Stimulated activated CD4-positive, alpha-beta T cell treated with anti-CD3 and anti-CD28 coated beads, Interleukin-2, amount 100 ng/mL, for 48 hours (primary cell): ENCODE data around the gene ABHD8.

Experiments
- DNase-seq, 2 donors: peaks; one replicate each; pipeline ENCODE4 v3.0.0-alpha.2; 2020

ABHD8 gene

DNA sequence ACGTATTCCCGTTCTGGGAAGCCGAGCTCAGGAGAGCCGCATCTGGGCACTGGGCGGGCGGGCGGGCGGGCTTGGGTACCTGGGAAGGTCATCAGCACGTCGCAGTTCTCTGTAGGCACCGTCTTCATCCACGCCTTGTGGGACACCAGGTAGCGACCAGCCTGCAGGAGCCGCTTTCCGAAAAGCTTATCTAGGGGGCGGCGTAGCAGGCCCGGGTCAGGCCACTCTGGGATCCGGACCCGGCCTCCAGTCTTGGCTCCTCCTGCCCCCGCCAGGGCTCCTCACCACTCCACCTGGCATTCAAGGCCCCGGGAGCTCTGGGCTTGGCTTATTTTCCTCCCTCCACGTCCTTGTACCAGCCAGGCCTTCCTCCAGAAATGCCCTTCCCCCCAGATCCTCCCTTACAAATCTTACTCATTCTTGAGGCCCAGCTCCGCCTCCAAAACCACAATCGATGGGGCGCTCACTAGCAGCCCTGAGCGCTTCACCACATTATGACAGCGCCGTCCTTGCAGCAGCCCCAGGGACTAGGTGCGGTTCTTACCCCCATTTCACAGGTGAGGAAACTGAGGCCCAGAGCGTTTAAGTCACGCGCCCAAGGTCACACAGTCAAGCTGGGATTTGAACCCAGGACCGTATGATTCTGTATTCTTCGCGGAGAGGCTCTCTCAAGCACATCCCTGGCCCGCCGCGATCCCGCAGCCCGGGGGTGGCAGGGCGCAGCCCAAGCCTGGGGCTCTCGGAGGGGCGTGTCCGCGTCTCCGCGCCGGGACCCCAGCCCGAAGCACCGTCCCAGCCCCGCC lies 30.6 kb upstream of the ABHD8 start:
- peak; percentile 62 to 65 for DNase-seq

DNA sequence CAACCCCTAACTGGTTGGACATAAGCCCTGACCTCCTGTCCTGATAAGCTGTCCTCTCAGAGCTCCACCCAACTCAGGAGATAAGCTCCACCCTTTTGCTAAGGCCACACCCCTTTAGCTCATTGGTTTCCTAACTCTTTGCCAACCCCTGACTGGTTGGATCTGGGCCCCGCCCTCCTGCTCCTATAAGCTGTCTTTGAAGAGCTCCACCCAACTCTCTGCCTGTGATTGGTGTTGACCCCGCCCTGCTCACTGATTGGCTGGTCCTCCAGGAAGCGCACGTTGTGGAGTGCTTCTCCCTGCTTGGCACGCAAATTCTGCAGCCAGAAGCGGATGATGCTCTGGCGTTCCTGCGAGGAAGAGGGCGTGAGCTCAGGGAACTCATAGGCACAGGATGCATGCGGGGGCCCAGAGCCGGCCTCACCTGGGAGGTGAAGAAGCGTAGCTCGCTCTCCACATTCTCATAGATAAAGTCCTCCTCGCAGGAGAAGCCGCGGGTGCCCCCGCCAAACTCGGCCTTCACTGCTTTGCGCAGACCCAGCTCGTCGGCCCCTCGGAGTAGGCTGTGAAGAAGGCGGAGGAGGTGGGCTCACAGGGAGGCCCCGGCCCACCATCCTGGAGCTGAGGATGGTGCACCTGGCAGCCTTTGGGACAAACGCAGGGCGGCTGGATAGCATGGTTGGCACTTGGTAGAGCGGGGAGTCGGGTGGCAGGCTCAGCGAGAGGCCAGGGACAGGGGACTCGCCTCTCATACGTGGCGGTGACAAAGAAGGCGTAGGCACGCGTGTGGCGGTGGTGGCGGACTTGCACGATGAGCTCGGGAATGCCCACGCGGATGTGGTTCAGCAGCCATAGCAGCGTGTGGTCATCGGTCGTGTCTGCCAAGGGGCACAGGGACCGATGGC lies 29.7 kb upstream of the ABHD8 start:
- DNase-seq: peak; percentile 38 to 41

DNA sequence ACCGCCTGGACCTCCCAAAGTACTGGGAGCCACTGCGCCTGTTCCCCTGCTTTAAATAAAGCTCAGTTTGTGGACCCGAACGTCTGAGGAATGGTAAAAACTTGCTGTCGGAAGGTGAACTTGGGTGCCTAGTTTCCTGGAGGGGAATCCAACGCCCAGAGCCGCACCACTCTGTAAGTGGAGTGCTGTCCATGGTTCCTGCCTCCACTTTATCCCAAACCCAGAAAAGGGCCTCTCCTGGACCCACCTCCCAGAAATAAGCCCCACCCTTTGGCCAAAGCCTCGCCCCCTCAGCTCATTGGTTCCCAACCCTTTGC lies 29.1 kb upstream of the ABHD8 start:
- DNase-seq: no peak

GRCh38 chr19:17331045-17331558 lies 27.9 kb upstream of the ABHD8 start:
- DNase-seq: no peak

- no peak for DNase-seq
Measured at GRCh38 chr19:17330262-17331044, 27.2 kb upstream of the ABHD8 start.

- no peak for DNase-seq
Measured at GRCh38 chr19:17329366-17330261, 26.4 kb upstream of the ABHD8 start.

DNA sequence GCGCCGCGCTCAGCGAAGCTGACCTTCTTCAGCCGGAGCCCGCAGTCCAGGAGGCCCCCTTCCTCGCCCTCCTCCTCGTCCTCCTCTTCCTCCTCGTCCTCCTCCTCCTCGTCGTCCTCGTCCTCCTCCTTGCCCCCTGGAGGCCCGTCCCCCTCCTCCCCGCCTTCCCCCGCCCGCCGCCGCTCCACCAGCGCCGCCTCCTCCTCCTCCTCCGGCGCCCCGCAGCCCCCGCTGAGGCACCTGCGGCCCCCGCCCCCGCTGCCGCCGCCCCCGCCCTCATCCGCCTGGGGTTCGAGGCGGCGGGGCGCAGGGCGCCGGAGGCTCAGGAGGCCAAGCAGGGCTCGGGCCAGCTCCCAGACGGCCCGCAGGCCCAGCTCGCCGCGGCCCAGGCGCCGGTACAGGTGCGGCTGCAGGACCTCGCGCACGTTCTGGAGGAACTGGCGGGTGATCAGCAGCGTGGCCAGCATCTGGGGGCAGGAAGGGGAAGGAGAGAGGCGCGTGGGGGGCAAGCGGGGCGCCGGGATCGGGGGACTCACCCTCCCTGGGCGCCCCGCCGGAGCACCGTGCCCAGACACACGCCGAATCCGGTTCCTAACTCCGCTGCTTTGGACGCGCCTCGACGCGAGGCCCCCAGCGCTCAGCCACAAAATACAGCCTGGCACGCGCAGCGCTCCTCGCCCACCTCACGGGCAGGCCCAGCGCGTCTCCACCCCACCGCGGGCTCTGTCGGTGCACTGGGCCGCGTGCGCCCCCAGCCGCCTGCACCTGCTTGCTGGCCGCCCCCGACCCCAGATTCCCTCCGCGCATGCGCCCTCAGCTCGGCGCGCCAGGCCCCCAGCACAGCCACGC lies 25.5 kb upstream of the ABHD8 start:
- DNase-seq: no peak

DNA sequence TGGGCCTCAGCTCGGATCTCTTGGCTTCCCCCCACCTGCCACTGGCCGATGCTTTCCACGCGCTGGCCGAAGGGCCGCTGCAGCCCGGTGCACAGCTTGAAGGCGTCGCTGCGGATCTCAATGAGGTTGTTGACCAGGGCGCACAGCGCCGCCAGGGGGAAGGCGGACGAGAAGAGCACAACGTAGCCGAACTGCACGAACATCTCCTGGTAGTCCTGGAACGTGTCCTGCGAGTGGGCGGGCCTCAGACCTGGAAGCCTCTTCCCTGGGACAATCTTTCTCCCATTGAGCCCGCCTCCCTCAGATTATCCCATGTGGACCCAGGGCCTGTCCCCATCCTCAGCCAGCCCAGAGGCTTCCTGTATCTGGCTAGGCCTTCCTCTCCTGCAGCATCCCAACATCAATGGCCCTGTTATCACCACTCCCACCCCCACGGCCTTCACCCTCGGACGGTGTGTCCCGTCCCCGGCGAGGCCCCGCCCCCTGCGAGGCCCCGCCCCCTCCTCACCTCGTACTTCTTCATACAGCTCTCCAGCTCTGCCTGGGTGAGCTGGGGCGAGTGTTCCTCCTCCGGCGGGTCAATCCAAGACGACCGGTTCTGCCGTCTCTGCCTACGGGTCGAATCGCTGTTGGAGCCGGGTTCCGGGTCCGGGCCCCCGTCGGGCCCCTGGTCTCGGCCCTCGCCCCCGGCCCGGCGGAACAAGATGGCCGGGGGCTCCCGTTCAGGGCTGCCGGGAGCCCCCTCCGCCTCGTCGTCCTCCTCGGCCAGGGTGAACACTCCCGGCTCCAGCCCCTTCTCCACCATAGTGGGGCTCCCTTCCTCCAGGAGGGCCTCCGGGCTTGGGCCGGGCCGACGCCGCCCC lies 24.7 kb upstream of the ABHD8 start:
- peak; percentile 43 to 52 for DNase-seq

DNA sequence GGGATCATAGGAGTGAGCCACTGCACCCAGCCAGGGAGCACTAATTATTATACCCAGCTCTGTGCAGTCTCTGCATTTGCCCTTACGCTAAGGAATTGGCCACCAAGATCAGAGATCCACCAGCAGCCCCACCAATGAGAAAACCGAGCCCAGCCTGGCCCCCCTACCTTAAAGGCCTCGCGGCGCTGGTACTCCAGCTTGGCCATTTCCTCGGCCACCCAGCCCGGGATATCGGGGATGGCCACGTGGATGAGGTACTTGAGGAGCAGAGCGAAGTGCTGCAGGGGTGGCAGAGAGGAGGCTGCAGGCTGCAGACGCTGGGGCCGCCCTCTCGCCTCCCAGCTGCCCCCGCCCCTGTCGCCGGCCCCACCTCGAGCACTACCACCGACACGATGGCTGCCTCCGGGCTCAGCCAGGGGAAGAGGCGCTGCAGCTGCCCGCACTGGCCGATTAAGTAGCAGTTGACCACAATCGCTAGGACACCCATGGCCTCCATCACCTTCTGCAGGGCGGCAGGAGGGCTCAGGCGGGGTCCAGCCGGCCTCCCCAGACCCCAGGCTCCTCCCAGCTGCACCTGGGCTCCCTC lies 23.9 kb upstream of the ABHD8 start:
- DNase-seq: no peak

GRCh38 chr19:17326595-17326966 lies 23.4 kb upstream of the ABHD8 start:
- no peak for DNase-seq

DNA sequence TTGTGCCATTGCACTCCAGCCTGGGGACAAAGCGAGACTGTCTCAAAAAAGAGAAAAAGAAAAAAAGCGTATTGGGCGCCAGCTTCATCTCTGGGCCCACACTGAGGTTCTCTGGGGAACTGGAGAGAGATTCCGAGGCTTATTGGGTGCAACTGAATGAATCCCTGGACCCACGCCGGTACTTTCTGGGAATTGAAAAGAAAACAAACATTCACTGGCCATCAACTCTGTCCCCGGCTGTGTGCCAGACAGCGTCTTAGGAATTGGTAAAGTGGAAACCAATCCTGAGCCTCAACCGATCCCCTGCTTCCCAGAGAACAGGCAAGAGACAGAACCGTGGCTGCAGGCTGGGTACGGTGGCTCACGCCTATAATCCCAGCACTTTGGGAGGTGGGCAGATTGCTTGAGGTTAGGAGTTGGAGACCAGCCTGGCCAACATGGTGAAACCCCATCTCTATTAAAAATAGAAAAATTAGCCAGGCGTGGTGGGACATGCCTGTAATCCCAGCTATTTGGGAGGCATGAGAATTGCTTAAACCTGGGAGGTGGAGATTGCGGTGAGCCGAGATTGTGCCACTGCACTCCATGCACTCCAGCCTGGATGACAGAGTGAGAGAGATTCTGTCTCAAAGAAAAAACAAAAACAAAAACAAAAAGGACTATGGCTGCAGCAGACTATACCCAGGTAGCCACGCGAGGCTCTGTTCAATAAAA lies 22.8 kb upstream of the ABHD8 start:
- no peak for DNase-seq

GRCh38 chr19:17325133-17325532 lies 21.9 kb upstream of the ABHD8 start:
- DNase-seq: no peak

GRCh38 chr19:17324357-17325114 lies 21.3 kb upstream of the ABHD8 start:
- no peak for DNase-seq

GRCh38 chr19:17323964-17324332 lies 20.7 kb upstream of the ABHD8 start:
- DNase-seq: no peak

DNA sequence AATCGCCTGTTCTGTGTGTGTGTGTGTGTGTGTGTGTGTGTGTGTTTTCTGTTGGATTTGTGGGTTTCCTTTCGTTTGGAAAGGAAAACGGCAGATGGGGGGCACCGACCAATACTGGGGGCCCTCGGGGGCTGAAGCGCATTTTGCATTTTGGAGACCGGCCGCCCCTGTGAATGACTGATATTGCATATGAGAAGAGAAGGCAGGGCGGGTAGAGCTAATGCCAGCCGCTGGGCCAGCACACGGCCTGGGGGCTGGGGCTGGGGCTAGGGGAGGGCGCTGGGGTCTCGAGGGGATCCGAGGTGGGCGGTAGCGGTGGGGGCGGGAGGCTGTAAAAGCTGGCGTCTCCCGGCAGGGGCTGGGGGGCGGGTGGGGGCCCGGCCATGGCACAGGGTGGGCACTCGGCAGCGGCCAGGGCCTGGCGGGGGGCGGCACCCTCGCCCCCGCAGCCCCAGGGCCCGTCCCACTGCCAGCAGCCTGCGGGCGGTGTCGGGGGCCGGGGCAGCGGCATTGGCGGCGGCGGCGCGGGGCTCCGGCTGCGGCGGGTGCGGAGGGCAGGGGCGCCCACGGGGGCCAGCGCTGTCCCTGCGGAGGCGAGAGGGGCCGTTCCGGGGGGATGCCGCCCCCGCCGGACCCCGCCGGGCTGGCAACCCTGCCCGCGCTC lies 20.2 kb upstream of the ABHD8 start:
- no peak for DNase-seq

- no peak for DNase-seq
Measured at GRCh38 chr19:17322854-17323253, 19.6 kb upstream of the ABHD8 start.

GRCh38 chr19:17321655-17322489 lies 18.6 kb upstream of the ABHD8 start:
- no peak for DNase-seq
